Peyer's patch (tissue), 4 donors: ENCODE measurements around the gene OXNAD1. TPM values are rescaled to one million over a fixed set of nuclear protein-coding genes. Genes with fewer than 3 reads are reported as not detected.

ENCODE experiments used
- DNase-seq, 3 donors: peaks; one replicate each; pipeline ENCODE4 v3.0.0-alpha.2; 2017 to 2019
- H3K27ac ChIP-seq, 4 donors: fragments of 200-600 bp; sonication (generic); one replicate each; pipeline ENCODE4 v1.5.1; 2016 to 2019
- H3K27me3 ChIP-seq, 2 donors: fragments of 200-600 bp; sonication (generic); one replicate each; pipeline ENCODE4 v1.5.1; 2019
- H3K36me3 ChIP-seq, 3 donors: fragments of 200-600 bp; sonication (generic); one replicate each; pipeline ENCODE4 v1.5.1; 2016 to 2019
- H3K4me1 ChIP-seq, 4 donors: fragments of 200-600 bp; sonication (generic); one replicate each; pipeline ENCODE4 v1.5.1; 2016 to 2019
- H3K4me3 ChIP-seq, 4 donors: fragments of 200-600 bp; sonication (generic); 1 replicate in 3 of 4; 2 replicates in 1 of 4; pipeline ENCODE4 v1.5.1; 2016 to 2019; ENCODE audit warnings: mild to moderate bottlenecking in 1 of 4
- H3K9me3 ChIP-seq, 4 donors: fragments of 200-600 bp; sonication (generic); one replicate each; pipeline ENCODE4 v1.5.1; 2016 to 2019; ENCODE audit warnings: mild to moderate bottlenecking in 1 of 4
- POLR2A ChIP-seq, 2 donors: fragments of 450-650 bp; IDR thresholded peaks; one replicate each; pipeline ENCODE4 v1.5.1; 2017; ENCODE audit warnings: antibody characterized with exemption in 2 of 2, mild to moderate bottlenecking in 2 of 2, moderate library complexity in 2 of 2
- total RNA-seq, 4 donors: library from RNA; depleted of rRNA; stranded (reverse); fragments of >200 nt; gene quantifications; one replicate each; pipeline ENCODE4 v1.1.0, GENCODE V29; 2016
- TF ChIP-seq, protein P1 (sequence below), 6 experiments: fragments of 450-650 bp in 4 of 6; fragments of 200-600 bp in 2 of 6; sonication (generic) in 1 of 6; IDR thresholded peaks; one replicate each; pipeline ENCODE4 v1.5.1; 2017 to 2019; ENCODE audit warnings: antibody characterized with exemption in 6 of 6, mild to moderate bottlenecking in 3 of 6, moderate library complexity in 1 of 6

OXNAD1 gene
- total RNA-seq, 4 donors from 2014 or later, result 44.5 to 45.8 (median 45.2) TPM

DNA sequence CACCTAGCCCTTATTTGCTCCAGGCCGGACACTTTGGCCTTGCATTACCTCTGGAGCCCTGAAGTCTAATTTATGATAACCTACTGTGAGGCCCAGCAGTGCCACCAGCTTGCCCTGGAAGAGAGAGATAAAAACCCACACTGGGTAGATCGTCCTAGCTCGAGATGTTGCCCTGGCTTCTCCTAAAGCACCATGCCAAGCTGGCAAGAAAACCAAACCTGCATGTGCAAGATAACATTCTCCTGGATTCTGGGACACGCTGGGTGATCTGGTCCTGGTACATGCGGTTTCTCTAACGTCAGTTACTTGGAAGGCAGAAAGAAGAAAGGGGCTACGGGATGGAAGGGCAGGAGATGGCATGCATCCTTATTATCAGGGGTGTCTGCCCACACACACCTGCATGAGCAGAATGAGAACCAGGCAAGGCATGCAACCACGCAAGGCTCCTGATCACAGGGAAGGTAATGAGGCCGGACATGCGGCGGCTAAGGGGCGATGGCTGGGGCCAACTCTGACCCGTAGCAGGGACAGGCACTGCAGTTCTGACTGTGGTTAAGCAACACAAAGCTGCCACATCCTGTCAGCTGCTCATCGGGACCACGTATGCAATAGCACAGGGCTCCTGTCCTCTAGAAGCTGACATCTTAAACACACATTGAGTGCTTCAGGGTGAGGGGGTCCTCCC, 73.0 kb downstream of the OXNAD1 start:
- peak in 2 of 3 donors; percentile 81 to 86 for DNase-seq

DNA sequence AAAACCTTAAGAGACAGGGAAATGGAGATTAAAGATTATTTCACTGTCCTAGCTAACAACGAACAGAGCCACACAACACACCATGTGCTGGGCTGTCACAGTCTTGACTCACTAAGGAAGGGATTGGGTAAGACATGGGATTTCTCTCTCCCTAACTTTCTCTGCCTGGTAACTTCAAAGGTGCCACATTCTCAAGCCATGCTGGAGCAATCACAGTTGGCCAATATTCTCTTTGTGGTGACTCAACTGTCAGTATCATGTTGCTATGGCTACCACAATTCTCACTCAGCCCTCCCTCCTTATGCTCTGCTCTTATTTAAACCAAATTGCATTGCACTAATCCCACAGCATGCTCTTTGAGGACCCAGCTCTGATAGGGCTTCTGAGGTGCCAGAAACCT, 74.0 kb downstream of the OXNAD1 start:
- H3K27ac ChIP-seq, result peak overlapping the region in 2 of 4 donors; percentile 16 to 44

More for the DNA sequence above, 73.0 kb downstream of the OXNAD1 start:
- peaks cover 0 to 16% (median 2%) of the 10 kb centered on the region in 4 donors for H3K4me1 ChIP-seq
- peaks cover 0 to 15% (median 0%) of the 10 kb centered on the region in 3 donors for H3K36me3 ChIP-seq
- TF ChIP-seq POLR2A (IDR thresholded peaks at IDR 0.05), result no peak
- TF ChIP-seq, protein P1, sequence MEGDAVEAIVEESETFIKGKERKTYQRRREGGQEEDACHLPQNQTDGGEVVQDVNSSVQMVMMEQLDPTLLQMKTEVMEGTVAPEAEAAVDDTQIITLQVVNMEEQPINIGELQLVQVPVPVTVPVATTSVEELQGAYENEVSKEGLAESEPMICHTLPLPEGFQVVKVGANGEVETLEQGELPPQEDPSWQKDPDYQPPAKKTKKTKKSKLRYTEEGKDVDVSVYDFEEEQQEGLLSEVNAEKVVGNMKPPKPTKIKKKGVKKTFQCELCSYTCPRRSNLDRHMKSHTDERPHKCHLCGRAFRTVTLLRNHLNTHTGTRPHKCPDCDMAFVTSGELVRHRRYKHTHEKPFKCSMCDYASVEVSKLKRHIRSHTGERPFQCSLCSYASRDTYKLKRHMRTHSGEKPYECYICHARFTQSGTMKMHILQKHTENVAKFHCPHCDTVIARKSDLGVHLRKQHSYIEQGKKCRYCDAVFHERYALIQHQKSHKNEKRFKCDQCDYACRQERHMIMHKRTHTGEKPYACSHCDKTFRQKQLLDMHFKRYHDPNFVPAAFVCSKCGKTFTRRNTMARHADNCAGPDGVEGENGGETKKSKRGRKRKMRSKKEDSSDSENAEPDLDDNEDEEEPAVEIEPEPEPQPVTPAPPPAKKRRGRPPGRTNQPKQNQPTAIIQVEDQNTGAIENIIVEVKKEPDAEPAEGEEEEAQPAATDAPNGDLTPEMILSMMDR (IDR thresholded peaks at IDR 0.05), result no peak
- H3K27ac ChIP-seq, result peak overlapping the region; percentile 16 to 44 (median 17)
- H3K4me3 ChIP-seq, result no peak overlapping the region
- no peaks in the 10 kb centered on the region for H3K9me3 ChIP-seq
- H3K27me3 ChIP-seq, result no peaks in the 10 kb centered on the region

DNA sequence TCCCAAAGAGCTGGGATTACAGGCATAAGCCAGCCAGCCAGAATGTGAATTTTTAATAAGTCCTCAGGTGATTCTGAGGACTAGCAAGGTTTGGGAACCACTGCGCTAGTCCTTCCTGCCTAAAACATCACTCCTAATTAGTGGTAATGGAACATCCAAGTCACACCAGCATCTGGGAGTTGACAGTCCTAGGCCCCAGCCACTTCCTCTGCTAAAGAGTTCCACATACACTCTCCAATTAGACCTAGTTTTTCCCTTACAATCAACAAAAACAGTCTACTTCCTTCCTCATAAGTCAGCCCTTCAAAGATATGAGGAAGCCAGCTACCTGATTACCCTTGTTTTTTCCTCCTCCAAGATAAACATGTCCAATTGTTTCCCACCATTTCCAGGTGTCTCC, 78.1 kb downstream of the OXNAD1 start:
- peaks cover 0 to 3% (median 0%) of the 10 kb centered on the region in 3 donors for H3K36me3 ChIP-seq
- H3K9me3 ChIP-seq, result no peaks in the 10 kb centered on the region
- TF ChIP-seq, protein P1 (IDR thresholded peaks at IDR 0.05), result no peak
- no peak for TF ChIP-seq POLR2A (IDR thresholded peaks at IDR 0.05)

More for the DNA sequence above, 74.0 kb downstream of the OXNAD1 start:
- no peaks in the 10 kb centered on the region for H3K27me3 ChIP-seq
- no peak for DNase-seq
- no peak overlapping the region for H3K4me3 ChIP-seq
- peaks cover 0 to 16% (median 2%) of the 10 kb centered on the region in 4 donors for H3K4me1 ChIP-seq
- no peaks in the 10 kb centered on the region for H3K9me3 ChIP-seq
- TF ChIP-seq, protein P1 (IDR thresholded peaks at IDR 0.05), result no peak
- no peak for TF ChIP-seq POLR2A (IDR thresholded peaks at IDR 0.05)
- peaks cover 0 to 15% (median 0%) of the 10 kb centered on the region in 3 donors for H3K36me3 ChIP-seq

DNA sequence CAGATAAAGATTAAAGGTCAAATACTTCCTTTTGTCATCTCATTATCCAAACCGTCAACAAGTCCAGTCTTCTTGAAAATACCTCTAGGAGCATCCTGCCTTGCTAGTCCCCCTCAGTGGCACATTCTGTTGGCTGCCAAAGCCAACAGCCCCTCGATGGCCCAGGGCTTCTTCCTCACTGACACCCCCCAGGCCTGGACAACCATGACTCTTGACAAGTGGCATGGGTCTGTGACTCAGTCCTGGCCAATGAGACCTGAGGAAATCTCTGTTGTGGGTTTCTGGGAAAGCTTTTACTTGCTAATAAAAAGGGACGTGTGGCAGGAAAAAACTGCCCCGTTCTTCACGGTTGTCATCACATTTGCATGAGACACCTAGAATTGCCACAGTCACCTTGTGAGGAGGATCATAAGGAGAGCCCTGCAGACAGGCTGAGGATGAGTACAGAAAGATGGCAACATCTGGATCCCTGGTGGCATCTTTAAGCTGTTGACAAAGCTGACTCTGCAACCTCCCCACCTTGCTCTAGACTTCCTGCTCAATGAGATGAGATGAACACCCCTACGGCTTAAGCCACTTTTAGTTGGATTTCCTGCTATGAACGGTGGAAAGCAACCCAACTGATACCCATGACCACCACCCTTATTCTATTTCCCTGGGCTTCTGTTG, 81.5 kb downstream of the OXNAD1 start:
- H3K9me3 ChIP-seq, result no peaks in the 10 kb centered on the region
- H3K27ac ChIP-seq, result no peak overlapping the region
- no peak overlapping the region for H3K4me3 ChIP-seq
- no peak for TF ChIP-seq POLR2A (IDR thresholded peaks at IDR 0.05)
- TF ChIP-seq, protein P1 (IDR thresholded peaks at IDR 0.05), result no peak
- peaks cover 0 to 20% (median 0%) of the 10 kb centered on the region in 3 donors for H3K36me3 ChIP-seq
- DNase-seq, result no peak
- H3K27me3 ChIP-seq, result no peaks in the 10 kb centered on the region
- no peaks in the 10 kb centered on the region for H3K4me1 ChIP-seq

More for the DNA sequence above, 78.1 kb downstream of the OXNAD1 start:
- H3K4me1 ChIP-seq, result peaks cover 0 to 16% (median 2%) of the 10 kb centered on the region in 4 donors
- H3K4me3 ChIP-seq, result no peak overlapping the region
- no peak overlapping the region for H3K27ac ChIP-seq
- no peaks in the 10 kb centered on the region for H3K27me3 ChIP-seq
- DNase-seq, result no peak

DNA sequence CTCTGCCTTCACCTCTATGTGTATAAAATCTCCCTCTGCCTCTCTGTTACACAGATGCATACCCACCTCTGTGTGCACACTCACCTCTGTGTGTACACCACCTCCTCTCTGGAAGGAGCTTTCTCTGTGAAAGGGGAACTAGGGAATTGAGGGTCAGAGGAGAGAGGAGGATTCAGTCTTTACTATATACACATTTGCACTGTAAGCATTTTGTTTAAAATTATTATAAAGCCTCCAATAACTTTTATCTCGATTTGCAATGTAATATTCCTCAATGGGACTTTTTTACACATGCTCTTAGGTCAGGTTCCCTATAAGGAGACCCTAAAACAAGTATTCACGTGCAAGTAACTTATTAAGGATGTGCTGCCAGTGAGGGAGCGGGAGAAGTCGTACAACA, 82.5 kb downstream of the OXNAD1 start:
- Histone ChIP-seq H3K9me3 (no peaks in the 10 kb centered on the region), H3K4me3 (no peak overlapping the region), H3K27me3 (no peaks in the 10 kb centered on the region), H3K36me3 (peaks cover 0 to 20% (median 0%) of the 10 kb centered on the region in 3 donors), H3K4me1 (no peaks in the 10 kb centered on the region), H3K27ac (no peak overlapping the region)
- no peak for DNase-seq
- TF ChIP-seq POLR2A (IDR thresholded peaks at IDR 0.05), result no peak
- TF ChIP-seq, protein P1 (IDR thresholded peaks at IDR 0.05), result no peak
